K562 (cell line): ENCODE data around the gene LCN12. TPM values are rescaled to one million over a fixed set of nuclear protein-coding genes. Genes with fewer than 3 reads are reported as not detected.
A peak's percentile ranks its signal among the peaks of the same experiment; 100 is the strongest.

Experiments
- CHCHD3 ChIP-seq: fragments of 250-450 bp; sonication (Bioruptor Pico); IDR thresholded peaks from 2 replicates; pipeline ENCODE4 v2.1.2; 2022; ENCODE audit warnings: mild to moderate bottlenecking
- GTF2A2 ChIP-seq: IDR thresholded peaks from 2 replicates; pipeline ENCODE4 v1.6.1; 2016; ENCODE audit warnings: mild to moderate bottlenecking, missing genetic modification characterization, missing compliant biosample characterization
- IFI16 ChIP-seq: fragments of 250-450 bp; sonication (Bioruptor Pico); IDR thresholded peaks from 2 replicates; pipeline ENCODE4 v2.1.2; 2022; ENCODE audit warnings: mild to moderate bottlenecking, inconsistent platforms
- ILF3 ChIP-seq: fragments of 450-650 bp; IDR thresholded peaks from 2 replicates; pipeline ENCODE4 v1.6.1; 2018; ENCODE audit warnings: antibody characterized with exemption, mild to moderate bottlenecking, moderate library complexity, borderline replicate concordance
- IRF2 ChIP-seq: sonication (generic); formaldehyde crosslinking; IDR thresholded peaks from 2 replicates; pipeline ENCODE4 v1.8.1; 2022; ENCODE audit warnings: mild to moderate bottlenecking, missing genetic modification reagents
- KAT2B ChIP-seq: IDR thresholded peaks from one replicate; pipeline ENCODE4 v1.6.1; 2012; ENCODE audit warnings: low read depth, mild to moderate bottlenecking, control low read depth, inconsistent platforms, low read length, moderate library complexity
- MCM3 ChIP-seq: fragments of 450-650 bp; IDR thresholded peaks from 2 replicates; pipeline ENCODE4 v1.6.1; 2016
- MEIS2 ChIP-seq: fragments of 450-650 bp; IDR thresholded peaks from 2 replicates; pipeline ENCODE4 v1.6.1; 2014; ENCODE audit warnings: mild to moderate bottlenecking; ENCODE audit not compliant: partially characterized antibody
- SRSF7 ChIP-seq: fragments of 200-400 bp; formaldehyde crosslinking; optimal IDR thresholded peaks from 2 replicates; pipeline ENCODE3; 2017; ENCODE audit warnings: mild to moderate bottlenecking, low read depth, low read length
- STAT5B ChIP-seq: fragments of 250-450 bp; sonication (Bioruptor Pico); IDR thresholded peaks from 2 replicates; pipeline ENCODE4 v1.8.0; 2021; ENCODE audit warnings: mild to moderate bottlenecking, inconsistent platforms
- TCF7 ChIP-seq: sonication (generic); IDR thresholded peaks from 2 replicates; pipeline ENCODE4 v1.6.1; 2016; ENCODE audit warnings: antibody characterized with exemption, borderline replicate concordance
- TOE1 ChIP-seq, 2 experiments: fragments of 450-650 bp in 1 of 2; sonication (generic) in 1 of 2; formaldehyde crosslinking in 1 of 2; IDR thresholded peaks; 2 replicates each; pipeline versions ENCODE4 v1.7.1 to v1.8.0; 2016 to 2022; ENCODE audit warnings: borderline replicate concordance in 2 of 2, mild to moderate bottlenecking in 2 of 2, antibody characterized with exemption in 1 of 2, inconsistent platforms in 1 of 2, low read depth in 1 of 2, missing genetic modification reagents in 1 of 2, moderate library complexity in 1 of 2
- U2AF2 ChIP-seq: fragments of 200-400 bp; formaldehyde crosslinking; optimal IDR thresholded peaks from 2 replicates; pipeline ENCODE3; 2017; ENCODE audit warnings: low read depth, mild to moderate bottlenecking, low read length
- ZNF140 ChIP-seq: fragments of 250-450 bp; sonication (Bioruptor Pico); IDR thresholded peaks from 2 replicates; pipeline ENCODE4 v1.8.0; 2021; ENCODE audit warnings: moderate library complexity, mild to moderate bottlenecking, inconsistent platforms
- ZNF217 ChIP-seq: sonication (generic); formaldehyde crosslinking; IDR thresholded peaks from 2 replicates; pipeline ENCODE4 v1.8.0; 2022; ENCODE audit warnings: mild to moderate bottlenecking, missing genetic modification reagents
- ZNF316 ChIP-seq: fragments of 450-650 bp; IDR thresholded peaks from 2 replicates; pipeline ENCODE4 v1.6.1; 2016
- polyA plus RNA-seq, 8 experiments: library from polyadenylated mRNA; depleted of rRNA in 4 of 8; stranded (reverse) in 5 of 8; unstranded in 3 of 8; fragments of >200 nt; fragmentation: Nextera tagmentation in 2 of 8; fragmentation: Illumina TruSeq in 1 of 8; extraction: Ambion mirVana in 2 of 8; extraction: Trizol in 1 of 8; gene quantifications; 2 replicates each; pipeline versions ENCODE4 v1.2.1 to v1.2.3, GENCODE V29; 2011 to 2014; ENCODE audit warnings: inconsistent platforms in 1 of 8, missing spikeins in 1 of 8
- total RNA-seq, 7 experiments: library from RNA; depleted of rRNA in 6 of 7; stranded (reverse); fragments of >200 nt in 6 of 7; fragmentation: Illumina TruSeq in 2 of 7; extraction: Trizol in 2 of 7; gene quantifications; 2 replicates each; pipeline versions ENCODE4 v1.2.1 to v1.2.3, GENCODE V29; 2011 to 2021; ENCODE audit warnings: low replicate concordance in 1 of 7
- TF ChIP-seq, protein P1 (sequence below): fragments of 200-600 bp; sonication (generic); IDR thresholded peaks from one replicate; pipeline ENCODE4 v1.6.1; 2012; ENCODE audit warnings: mild to moderate bottlenecking, low read depth, low read length, inconsistent platforms
- TF ChIP-seq, protein P2 (sequence below): sonication (generic); formaldehyde crosslinking; IDR thresholded peaks from 2 replicates; pipeline ENCODE4 v1.8.0; 2022; ENCODE audit warnings: missing genetic modification reagents, mild to moderate bottlenecking, moderate library complexity, borderline replicate concordance

LCN12 gene
- total and polyA plus RNA-seq, 9 of the 15 experiments (the other 6 are each of a cell fraction or from before 2014, with no cell fraction given) = 0.05 TPM; not detected in 8

DNA sequence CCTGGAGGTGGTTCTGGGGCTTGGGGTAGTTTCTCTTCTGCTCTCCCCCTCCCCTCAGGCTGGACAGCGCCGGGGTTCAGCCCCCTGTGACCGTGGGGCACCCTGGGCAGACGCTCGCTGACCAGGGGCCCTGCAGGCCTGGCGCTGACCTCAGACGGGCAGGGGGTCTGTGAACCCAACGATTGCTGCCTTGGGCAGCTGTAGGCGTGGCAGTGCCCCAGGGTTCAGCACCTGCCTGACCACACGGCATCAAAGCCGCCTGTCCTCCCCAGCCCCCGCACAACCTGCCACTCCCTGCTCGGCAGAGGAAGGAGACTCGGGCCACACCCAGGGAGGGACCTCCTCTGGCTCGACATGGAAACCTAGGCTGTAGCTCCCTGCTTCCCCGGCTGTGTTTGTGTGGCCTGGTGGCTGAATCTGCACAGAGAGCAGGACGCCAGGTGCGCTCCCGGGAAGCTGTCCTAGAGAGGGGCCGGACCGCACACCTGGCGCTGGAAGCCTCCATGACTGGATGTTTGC is 12.2 kb downstream of the LCN12 start (continued):
- TF ChIP-seq, protein P1, sequence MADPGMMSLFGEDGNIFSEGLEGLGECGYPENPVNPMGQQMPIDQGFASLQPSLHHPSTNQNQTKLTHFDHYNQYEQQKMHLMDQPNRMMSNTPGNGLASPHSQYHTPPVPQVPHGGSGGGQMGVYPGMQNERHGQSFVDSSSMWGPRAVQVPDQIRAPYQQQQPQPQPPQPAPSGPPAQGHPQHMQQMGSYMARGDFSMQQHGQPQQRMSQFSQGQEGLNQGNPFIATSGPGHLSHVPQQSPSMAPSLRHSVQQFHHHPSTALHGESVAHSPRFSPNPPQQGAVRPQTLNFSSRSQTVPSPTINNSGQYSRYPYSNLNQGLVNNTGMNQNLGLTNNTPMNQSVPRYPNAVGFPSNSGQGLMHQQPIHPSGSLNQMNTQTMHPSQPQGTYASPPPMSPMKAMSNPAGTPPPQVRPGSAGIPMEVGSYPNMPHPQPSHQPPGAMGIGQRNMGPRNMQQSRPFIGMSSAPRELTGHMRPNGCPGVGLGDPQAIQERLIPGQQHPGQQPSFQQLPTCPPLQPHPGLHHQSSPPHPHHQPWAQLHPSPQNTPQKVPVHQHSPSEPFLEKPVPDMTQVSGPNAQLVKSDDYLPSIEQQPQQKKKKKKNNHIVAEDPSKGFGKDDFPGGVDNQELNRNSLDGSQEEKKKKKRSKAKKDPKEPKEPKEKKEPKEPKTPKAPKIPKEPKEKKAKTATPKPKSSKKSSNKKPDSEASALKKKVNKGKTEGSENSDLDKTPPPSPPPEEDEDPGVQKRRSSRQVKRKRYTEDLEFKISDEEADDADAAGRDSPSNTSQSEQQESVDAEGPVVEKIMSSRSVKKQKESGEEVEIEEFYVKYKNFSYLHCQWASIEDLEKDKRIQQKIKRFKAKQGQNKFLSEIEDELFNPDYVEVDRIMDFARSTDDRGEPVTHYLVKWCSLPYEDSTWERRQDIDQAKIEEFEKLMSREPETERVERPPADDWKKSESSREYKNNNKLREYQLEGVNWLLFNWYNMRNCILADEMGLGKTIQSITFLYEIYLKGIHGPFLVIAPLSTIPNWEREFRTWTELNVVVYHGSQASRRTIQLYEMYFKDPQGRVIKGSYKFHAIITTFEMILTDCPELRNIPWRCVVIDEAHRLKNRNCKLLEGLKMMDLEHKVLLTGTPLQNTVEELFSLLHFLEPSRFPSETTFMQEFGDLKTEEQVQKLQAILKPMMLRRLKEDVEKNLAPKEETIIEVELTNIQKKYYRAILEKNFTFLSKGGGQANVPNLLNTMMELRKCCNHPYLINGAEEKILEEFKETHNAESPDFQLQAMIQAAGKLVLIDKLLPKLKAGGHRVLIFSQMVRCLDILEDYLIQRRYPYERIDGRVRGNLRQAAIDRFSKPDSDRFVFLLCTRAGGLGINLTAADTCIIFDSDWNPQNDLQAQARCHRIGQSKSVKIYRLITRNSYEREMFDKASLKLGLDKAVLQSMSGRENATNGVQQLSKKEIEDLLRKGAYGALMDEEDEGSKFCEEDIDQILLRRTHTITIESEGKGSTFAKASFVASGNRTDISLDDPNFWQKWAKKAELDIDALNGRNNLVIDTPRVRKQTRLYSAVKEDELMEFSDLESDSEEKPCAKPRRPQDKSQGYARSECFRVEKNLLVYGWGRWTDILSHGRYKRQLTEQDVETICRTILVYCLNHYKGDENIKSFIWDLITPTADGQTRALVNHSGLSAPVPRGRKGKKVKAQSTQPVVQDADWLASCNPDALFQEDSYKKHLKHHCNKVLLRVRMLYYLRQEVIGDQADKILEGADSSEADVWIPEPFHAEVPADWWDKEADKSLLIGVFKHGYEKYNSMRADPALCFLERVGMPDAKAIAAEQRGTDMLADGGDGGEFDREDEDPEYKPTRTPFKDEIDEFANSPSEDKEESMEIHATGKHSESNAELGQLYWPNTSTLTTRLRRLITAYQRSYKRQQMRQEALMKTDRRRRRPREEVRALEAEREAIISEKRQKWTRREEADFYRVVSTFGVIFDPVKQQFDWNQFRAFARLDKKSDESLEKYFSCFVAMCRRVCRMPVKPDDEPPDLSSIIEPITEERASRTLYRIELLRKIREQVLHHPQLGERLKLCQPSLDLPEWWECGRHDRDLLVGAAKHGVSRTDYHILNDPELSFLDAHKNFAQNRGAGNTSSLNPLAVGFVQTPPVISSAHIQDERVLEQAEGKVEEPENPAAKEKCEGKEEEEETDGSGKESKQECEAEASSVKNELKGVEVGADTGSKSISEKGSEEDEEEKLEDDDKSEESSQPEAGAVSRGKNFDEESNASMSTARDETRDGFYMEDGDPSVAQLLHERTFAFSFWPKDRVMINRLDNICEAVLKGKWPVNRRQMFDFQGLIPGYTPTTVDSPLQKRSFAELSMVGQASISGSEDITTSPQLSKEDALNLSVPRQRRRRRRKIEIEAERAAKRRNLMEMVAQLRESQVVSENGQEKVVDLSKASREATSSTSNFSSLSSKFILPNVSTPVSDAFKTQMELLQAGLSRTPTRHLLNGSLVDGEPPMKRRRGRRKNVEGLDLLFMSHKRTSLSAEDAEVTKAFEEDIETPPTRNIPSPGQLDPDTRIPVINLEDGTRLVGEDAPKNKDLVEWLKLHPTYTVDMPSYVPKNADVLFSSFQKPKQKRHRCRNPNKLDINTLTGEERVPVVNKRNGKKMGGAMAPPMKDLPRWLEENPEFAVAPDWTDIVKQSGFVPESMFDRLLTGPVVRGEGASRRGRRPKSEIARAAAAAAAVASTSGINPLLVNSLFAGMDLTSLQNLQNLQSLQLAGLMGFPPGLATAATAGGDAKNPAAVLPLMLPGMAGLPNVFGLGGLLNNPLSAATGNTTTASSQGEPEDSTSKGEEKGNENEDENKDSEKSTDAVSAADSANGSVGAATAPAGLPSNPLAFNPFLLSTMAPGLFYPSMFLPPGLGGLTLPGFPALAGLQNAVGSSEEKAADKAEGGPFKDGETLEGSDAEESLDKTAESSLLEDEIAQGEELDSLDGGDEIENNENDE = no peak
- TF ChIP-seq ZNF217 (no peak), STAT5B (CRISPR knock-in tag) (no peak), ZNF316 (no peak), CHCHD3 (CRISPR knock-in tag) (no peak), GTF2A2 (tag) (no peak), IFI16 (no peak), MEIS2 (peak; percentile 40), TCF7 (peak; percentile 78; the same call in 1 of the 2 replicates), TOE1 (IDR thresholded peaks at IDR 0.05; ENCODE audit: borderline replicate concordance) (no peak), TOE1 (CRISPR knock-in tag; IDR thresholded peaks at IDR 0.05; ENCODE audit: borderline replicate concordance, low read depth) (no peak), MCM3 (no peak), ZNF140 (no peak), KAT2B (no peak), IRF2 (no peak), SRSF7 (no peak), U2AF2 (no peak), ILF3 (no peak)
- TF ChIP-seq, protein P2, sequence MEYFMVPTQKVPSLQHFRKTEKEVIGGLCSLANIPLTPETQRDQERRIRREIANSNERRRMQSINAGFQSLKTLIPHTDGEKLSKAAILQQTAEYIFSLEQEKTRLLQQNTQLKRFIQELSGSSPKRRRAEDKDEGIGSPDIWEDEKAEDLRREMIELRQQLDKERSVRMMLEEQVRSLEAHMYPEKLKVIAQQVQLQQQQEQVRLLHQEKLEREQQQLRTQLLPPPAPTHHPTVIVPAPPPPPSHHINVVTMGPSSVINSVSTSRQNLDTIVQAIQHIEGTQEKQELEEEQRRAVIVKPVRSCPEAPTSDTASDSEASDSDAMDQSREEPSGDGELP (CRISPR knock-in tag) = 0 out of 2 replicates have a peak, but pooled peaks have one; percentile 25
